Left cardiac atrium (tissue), 4 donors: ENCODE data around the gene DMGDH. TPM values are rescaled to one million over a fixed set of nuclear protein-coding genes. Genes with fewer than 3 reads are reported as not detected.

Source experiments
- ATAC-seq, 2 donors: fragments of 200-7000 bp; cut with Tn5 transposase; one replicate each; pipeline ENCODE4 v1.9.1; 2020; ENCODE audit warnings: mild to moderate bottlenecking in 2 of 2, moderate library complexity in 2 of 2
- DNase-seq: peaks from one replicate; pipeline ENCODE4 v3.0.0-alpha.2; 2020
- intact Hi-C, 2 donors: fragments of 100-400 bp; cut with DNase I; formaldehyde crosslinking; loops; one replicate each; pipeline versions ENCODE4 v1.14.1 to v1.15.1; 2022 to 2023
- total RNA-seq, 2 donors: library from RNA; stranded (reverse); fragmentation: NEBNext Ultra II Directional; extraction: Animal tissue kit (Norgen Biotek cat#: 25700); gene quantifications; one replicate each; pipeline ENCODE4 v1.2.1, GENCODE V29; 2021
- donor health status: DM: no; HTN: yes; CAD: no.
- donor health status: DM: no; HTN: yes; CAD: no; lungs with severe emphysema.
- donor health status: DM: yes; HTN: yes; CAD: no.
- donor health status: Dilated cardiomyopathy.

Gene DMGDH
- total RNA-seq, 2 donors from 2014 or later, result 3.0 to 3.3 TPM

DNA sequence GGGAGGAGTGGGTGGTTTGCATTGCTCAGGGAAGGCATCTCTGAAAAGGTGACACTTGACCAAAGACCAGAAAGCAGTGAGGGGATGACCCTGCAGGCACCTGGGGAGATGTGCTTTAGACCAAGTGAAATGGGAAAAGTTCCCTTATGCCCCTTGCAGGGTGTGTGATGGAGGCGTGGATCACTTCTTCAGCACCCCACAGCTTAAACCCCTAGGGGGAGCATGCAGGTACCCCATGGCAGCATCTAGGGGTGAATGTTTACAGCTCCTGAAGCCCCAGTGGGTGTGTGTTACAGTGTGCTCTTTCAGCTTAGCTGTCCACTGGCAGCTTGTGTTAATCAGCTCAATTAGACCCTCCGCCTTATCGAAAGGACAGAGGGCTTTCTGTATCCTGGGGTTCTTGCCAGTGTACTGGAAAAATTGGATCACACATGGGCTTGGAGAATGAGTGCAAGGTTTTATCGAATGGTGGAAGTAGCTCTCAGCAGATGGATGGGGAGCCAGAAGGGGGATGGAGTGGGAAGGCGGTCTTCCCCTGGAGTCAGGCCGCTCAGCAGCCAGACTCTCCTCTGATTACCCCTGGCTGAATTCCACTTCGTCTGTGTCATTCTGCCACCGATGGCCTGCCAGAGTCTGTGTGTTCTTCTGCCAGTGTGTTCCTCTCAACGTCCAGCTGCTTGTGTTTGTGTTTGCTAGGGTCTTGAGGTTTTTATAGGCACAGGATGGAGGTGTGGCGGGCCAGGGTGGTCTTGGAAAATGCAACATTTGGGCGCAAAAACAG lies 6.4 kb upstream of the DMGDH start:
- intact Hi-C loops, result no loop called here
- DNase-seq, result no peak
- ATAC-seq, result peak; percentile 44 to 77

DNA sequence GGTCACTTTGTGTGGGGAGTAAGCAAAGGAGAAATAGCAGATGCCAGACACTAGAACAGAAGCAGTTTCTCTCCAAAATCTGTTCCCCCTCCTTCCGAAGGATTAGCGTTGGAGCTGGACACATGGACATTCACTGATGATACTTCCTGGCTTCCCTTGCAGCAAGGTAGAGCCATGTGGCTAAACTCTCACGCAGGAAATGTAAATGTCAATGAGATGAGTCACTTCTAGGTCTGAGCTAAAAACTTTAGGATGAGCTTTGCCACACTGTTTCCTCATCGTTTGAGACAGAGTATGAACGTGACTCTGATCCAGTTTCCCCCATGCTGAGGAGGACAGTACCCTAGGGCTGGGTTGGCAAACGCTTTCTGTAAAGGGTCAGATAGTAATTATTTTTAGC lies 5.2 kb upstream of the DMGDH start:
- intact Hi-C loops, result no loop called here
- ATAC-seq, result no peak
- no peak for DNase-seq

DNA sequence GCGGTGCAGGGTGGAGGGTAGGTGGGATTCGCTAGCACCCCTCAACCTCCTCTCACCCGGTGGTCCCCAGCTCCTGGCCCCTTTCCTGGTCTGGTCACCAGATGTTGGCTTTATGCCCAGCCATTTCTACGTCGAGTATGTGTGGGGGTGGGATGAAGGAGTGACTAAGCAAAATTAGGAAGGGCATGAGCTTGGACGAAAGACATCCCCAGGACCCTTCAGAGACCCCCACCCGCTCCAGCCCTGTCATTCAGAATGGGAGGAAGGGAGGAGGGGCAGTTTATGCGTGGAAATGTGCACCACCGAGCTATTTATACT lies 835 bp upstream of the DMGDH start:
- ATAC-seq (peak; percentile 39 to 57), DNase-seq (peak; percentile 28)
- intact Hi-C loops, result no loop called here

DNA sequence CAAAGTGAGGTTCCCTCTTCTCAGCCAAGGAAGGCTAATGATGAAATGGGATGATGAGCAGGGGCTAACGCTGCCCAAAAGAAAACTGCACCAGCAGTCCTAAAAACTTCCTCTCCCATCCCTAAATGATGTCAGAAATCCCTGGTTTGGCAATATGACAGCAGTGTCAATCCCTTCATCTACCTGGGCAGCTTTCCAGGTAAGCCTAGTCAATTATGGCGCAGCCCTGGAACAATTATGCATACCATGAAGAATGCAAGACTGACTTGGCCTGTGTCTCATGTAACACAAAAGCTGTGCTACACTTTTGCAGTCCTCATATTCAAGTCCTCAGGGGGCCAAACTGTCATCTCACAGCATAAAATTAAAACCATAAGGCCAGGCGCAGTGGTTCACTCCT lies 7.0 kb downstream of the DMGDH start:
- DNase-seq, result no peak
- intact Hi-C loops, result no loop called here
- no peak for ATAC-seq

DNA sequence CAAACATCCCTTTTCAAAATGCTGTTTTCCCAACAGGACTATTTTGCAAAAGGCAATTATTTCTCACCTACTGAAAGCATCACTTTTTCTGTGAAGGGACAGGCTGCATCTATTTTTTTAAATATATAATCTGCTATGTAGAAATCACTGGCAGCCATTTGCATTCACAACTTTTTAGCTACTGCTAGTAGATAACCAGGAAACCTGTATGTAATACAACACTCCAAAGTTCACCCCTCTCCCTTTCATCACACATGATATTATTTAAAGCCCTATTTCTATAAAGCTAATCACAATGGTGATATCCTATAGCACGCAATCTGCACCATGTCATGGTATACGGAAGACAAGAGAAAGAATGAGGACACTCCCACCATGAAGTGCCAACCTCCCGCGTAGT lies 9.8 kb downstream of the DMGDH start:
- ATAC-seq (no peak), DNase-seq (no peak)
- intact Hi-C loops, result no loop called here

DNA sequence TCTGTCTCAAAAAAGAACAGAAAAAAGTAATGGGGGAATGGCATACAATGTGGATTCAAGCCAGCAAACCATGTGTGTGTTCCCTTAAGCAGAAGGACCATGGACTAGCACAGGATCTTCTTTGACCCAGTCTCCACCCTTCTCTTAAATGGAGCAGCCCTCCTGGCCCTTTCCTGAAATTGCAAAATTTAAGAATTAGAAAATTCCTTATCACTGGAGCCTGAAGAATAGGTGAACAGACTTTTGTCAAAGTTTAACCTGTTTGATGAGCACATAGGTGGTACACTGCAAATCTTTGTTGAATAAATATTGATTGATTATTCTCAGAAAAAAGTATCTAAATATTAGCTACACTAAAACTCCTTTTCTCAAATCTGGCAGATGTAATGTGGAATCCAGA lies 12.6 kb downstream of the DMGDH start:
- intact Hi-C loops, result no loop called here
- DNase-seq (no peak), ATAC-seq (no peak)

DNA sequence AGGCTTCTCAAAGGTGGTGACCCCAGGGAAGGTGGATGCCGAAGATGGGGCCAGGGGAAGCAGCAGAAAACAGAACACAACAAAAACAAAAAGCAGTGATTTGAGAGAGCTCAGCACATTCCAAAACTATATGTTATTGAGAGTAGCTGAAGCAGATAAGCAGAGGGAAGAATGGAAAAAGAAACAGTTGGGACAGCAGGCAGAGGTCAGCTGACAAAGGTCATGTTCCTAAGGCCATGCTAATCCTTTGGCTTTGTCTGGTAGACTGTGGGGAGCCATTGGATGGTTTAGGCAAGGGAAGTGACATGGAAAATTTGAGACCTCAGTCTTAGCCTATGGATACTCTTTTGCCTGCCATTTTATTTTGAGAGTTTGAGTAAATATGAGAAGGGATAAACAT lies 14.5 kb downstream of the DMGDH start:
- intact Hi-C loops, result no loop called here
- DNase-seq (no peak), ATAC-seq (no peak)

DNA sequence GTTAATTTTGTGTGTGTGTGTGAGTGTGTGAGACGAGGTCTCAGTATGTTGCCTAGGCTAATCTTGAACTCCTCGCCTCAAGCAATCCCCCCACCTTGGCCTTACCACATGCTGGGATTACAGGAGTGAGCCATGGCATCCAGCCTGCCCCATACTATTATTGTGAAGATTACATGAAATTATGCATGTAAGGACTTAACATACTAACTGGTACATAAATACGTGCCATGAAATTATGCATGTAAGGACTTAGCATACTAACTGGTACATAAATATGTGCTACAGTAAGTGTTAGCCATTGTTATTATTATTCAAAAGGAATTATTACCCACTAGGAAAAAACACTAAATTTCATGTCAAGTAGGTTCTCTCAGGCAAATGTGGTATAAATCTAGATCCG lies 16.2 kb downstream of the DMGDH start:
- ATAC-seq (no peak), DNase-seq (no peak)
- intact Hi-C loops, result no loop called here

DNA sequence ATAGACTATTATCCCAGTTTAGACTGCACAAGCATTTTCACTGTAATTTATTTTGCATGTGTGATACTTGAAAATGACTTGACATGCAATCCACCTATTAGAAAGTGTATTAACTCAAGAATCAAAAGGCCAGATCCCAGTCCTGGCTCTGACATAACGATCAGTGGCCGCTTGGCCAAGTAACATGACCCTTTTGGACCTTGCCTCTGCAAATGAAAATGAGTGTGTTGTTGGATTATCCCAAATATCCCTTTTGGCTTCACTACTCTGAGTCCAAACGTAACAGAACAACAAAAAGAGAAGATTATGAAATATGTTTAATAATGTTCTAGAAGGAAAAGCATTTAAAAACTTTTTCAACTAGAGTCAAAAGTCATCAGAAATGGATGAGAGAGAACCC lies 19.0 kb downstream of the DMGDH start:
- intact Hi-C loops, result no loop called here
- no peak for ATAC-seq
- DNase-seq, result no peak

DNA sequence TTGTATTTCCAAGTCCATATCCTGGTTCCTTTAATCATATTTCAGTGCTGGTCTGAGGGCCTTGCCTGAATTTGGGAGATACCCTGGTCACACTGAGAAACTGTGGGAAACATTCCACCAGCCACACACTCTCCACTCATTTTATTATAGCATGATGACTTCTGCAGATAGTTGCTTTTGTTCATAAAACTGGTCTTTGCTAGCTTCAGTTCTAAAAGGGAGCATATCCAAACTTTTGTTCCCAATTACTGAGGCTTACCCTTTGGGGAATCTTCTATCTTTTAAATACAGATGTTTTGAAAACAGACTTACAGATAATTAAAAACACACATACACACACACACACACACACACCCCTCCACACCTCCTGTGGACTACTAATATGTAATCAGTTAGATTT lies 21.0 kb downstream of the DMGDH start:
- no peak for DNase-seq
- ATAC-seq, result no peak
- intact Hi-C loops, result no loop called here

DNA sequence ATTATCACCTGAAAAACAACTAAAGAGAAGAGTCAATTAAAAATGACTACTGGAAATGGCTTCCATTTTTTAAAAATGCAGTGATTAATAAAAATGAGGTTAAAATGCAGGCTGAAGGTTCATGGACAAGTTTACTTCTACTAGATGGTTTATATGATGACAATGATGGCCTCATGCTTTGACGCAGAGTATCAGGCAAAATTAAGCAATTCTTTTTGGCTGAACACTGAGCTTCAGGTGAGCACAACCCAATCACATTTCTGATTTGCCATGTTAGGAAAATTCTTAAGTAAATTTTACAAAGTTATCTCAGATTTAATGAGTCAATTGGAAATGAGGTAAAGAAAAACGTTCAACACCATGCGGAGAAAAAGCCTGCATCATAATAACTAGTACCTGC lies 22.3 kb downstream of the DMGDH start:
- intact Hi-C loops, result no loop called here
- ATAC-seq, result no peak
- DNase-seq, result no peak

DNA sequence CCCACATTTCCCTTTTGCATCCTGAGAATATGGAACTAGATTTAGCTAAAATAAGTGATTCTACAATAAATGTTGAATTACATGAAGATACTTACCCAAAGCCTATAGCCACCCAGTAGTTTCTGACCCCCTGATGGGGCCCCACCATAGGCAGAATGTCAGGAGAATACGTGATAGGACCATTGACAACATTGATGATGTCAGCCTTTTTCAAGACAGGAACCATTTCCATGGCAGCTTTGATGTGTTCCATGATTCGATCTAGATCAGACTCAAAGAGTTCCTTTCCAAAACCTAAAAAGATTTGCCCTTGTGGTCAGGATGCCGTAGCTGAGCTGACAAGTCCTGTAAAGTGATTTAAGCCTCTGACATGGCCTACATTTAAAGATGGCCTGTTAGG lies 27.3 kb downstream of the DMGDH start:
- intact Hi-C loops, result no loop called here
- no peak for ATAC-seq
- no peak for DNase-seq

DNA sequence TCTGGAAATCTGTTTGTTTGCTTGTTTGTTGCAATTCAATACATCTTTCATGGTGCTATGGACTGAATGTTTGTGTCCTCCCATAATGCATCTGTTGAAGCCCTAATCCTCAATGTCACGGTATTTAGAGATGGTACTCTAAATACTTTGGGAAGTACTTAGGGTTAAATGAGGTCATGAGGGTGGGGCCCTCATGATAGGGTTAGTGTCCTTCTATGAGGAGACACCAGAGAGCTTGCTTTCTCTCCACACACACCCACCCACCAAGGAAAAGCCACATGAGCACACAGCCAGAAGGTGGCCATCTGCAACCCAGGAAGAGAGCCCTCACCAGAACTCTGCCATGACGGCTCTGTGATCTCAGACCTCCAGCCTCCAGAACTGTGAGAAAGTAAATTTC lies 32.7 kb downstream of the DMGDH start:
- DNase-seq (no peak), ATAC-seq (no peak)
- intact Hi-C loops, result no loop called here

DNA sequence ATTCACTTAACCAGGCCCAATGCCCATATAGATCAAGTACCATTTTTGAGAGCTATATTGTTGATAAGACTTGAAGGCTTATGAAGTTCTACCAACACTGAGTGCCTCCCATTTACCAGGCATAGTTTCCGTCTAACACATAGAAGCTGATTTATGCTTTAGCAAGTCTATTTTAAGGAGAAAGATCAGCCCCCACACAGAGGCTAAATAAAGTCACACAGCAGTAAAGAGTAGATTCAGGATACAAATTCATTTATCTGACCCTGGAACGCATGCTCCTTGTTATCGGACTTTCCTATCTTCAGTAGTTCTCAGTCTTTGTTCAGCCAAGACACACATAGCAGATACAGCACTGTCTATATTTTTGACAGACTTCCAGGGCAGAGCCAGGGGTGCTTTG lies 34.2 kb downstream of the DMGDH start:
- DNase-seq (no peak), ATAC-seq (no peak)
- intact Hi-C loops, result no loop called here

DNA sequence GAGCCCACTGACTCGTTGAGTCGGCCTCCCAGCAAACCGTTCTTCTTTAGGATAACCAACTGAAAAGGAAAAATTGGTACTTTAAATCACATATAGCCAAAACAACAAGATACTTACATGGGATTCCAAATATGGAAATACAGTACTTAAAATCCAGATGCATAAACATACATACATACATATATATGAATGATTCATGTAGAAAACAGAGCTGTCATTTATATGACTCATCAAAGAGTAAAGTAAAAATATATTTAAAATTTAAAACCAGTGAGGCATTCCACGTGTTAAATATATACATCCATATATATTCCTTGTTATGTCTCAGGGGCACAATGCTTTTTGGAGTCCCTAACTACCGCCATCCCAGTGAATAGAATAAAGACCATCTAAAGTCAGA lies 36.7 kb downstream of the DMGDH start:
- ATAC-seq (no peak), DNase-seq (no peak)
- intact Hi-C loops, result no loop called here

DNA sequence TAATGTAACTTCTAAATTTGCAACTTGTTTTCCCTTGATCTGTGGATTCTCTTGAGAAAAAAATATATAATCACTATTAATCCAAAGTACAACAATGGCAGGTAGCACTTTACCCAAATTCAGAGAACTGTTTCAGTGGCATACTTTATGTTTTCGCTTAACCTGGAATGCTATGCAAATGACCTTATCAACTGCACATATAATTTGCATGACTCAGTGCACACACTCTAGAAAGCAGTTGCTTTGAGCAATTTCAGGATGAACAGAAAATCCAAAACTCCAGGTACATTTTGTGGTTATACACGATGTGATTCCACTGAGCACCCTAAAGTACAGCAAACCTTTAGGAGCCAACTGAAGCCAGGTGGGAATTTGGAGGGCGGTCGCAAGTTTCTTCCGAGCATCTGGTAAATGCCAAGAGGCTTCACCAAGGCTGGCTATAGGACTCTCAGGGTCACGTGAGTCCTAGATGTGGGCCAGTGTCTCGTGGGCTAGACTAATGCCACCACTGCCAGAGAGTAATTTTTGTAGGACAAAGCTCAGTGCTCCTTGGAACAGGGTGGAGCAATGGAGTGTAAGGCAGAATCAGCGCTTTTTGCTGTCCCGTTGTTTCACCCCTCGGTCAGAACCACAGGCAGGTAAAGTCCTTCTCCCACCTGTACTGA lies 37.3 kb downstream of the DMGDH start:
- no peak for DNase-seq
- ATAC-seq, result no peak
- intact Hi-C loops, result no loop called here

DNA sequence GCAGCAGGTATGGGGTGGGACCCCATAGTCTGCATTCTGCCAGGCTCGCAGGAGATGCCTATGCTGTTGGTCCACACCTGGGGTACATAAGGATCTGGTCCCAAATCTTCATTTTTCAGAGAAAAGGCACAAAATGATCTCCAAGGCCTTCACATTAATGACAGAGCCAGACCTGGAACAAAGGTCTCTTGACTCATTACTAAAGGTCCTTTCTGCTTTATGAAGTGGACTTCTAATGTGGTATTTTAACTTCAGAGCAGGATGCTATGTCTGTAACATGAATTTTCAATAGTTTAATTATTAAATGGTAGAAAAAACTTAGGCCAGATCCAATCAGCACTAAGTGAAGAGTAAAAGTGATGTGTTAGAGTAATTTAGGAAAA lies 38.0 kb downstream of the DMGDH start:
- DNase-seq (no peak), ATAC-seq (no peak)
- intact Hi-C loops, result no loop called here

DNA sequence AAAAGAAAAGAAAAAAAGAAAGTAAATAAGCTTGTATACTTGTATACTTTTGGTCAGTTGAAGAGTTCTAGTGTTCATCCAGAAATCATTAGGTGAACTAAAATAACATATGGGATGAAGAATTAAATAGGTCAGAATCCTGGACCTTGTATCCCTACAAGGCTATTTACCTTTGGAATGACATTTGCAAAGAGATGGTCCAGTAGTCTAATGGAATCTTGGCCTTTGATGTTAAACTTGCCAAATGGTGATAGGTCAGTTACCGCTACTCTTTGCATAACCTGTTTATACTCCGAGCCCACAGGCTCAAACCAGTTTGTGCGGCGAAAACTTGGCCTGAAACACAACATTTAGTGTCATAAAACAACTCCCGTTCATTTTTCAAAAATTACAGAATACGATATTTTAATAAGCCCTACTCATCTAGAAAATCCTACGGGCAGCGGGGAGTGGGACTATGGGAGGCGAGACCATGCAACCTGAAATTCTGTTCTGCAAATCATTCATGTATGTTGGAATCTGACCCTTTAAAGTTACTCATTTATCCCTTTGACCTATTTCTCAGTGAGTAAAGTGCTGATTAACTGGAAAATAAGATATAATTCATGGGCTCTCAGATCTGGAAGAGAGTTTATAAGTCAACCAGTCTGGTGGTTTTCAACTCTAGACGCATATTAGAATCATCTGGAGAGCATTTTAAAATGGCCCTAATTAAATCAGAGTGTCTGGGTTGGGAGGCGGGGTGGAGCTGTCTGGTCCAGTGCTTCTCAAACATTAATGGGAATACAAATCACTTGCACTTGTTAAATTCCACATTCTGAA lies 38.6 kb downstream of the DMGDH start:
- intact Hi-C loops, result no loop called here
- DNase-seq (no peak), ATAC-seq (no peak)

DNA sequence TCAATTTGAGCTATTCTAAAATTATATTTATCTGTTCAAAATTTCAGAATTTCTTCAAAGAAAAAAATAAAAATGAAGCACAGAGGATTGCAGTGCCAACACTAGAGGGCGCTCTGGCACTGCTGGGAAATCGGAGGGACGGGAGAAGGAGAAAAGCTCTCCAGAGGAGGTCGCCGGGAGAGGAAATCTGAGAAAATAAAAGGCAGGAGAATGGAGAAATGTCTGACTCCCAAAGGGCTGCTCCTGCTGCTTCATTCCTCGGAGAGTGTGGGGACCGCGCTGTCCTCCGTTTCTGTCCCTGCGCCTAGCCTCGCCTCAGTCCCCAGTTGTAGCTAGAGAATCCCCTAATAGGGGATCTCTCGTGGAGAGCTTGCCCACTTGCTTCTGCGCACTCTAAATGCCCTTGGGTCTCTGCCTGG lies 44.4 kb downstream of the DMGDH start:
- peak; percentile 47 for DNase-seq
- peak; percentile 62 to 74 for ATAC-seq
- intact Hi-C loops, result loop anchor here (1.0 to 5.0 kb wide), 3 partner anchors 82 to 108 kb away; no protein-coding TSS in a partner anchor

DNA sequence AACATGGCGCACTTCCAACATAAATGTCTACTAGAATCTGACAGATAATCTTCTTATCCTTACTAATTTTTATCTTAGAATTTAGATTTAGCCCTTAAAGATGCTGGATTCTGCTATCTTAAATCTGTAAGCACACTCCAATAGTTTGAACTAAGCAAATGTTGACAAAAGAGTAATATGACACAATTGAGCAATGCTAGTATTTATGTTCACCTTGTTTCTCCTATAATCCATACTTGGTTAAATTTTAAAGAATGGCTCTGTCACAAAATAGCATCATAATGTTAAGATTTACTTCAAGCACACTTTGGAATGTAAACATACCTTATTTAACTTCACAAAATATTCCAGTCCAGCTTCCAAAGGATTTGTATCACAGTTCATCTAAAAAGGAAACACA lies 45.5 kb downstream of the DMGDH start:
- ATAC-seq (no peak), DNase-seq (no peak)
- intact Hi-C loops, result loop anchor here (2.0 to 5.0 kb wide), 3 partner anchors 109 to 513 kb away; no protein-coding TSS in a partner anchor
